ENCODE data around the gene AP1G1.
"Not testable (repeated sequence)": the region's sequence is repeated elsewhere in the genome, so short reads cannot be mapped to it uniquely, and the experiment has no call there.

The AP1G1 gene

DNA sequence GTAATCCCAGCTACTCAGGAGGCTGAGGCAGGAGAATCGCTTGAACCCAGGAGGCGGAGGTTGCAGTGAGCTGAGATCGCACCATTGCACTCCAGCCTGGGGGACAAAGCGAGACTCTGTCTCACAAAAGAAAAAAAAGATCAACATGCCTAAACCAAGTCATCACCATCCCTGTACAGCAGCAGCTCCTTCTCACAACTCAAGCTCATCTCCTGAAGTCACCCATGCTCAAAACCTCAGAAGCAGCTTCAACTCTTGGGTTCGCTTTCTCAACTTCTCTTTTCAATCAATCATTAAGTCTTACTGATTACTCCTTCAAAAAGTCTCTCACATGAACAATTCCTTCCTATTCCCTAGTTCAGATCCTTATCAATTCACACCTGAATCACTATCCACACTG, 115.5 kb downstream of the AP1G1 start:
- no peak for DNase-seq

DNA sequence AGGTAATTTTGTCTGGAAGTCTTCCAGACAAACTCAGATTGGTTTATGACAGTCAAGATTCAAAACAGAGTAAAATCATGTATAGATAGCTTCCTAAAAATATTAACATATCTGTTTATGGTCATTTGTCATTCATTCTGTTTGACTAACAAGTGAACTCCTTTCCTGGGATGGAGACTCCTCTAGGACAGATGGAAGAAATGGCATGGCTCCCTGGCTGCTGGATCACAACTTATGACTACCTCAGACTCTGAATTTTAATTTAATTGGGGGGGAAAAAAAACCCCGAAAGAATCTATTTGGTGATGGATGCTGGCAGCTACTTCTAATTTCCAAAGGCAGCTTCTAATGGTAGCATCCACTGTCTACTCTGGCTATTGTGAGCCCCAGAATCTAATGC, 118.7 kb downstream of the AP1G1 start:
- no peak for DNase-seq

DNA sequence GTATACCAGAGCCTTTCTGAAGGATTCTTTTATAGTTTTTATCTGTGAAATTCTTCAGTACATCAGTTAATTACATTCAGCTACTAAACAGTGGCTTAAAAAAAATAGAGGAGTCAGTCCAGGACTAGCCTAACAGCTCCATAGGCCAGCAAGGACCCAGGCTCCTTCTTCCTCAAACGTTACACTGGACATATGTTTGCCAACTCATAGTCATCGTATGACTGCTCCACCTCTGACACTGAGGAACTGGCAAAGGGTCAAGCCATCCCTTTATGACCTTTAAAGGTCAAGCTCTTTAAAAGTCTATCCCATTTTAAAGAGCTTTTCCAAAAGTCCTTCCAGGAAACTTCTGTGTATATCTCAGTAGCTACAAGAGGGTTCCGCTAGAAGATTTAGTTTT, 120.8 kb downstream of the AP1G1 start:
- no peak for DNase-seq

DNA sequence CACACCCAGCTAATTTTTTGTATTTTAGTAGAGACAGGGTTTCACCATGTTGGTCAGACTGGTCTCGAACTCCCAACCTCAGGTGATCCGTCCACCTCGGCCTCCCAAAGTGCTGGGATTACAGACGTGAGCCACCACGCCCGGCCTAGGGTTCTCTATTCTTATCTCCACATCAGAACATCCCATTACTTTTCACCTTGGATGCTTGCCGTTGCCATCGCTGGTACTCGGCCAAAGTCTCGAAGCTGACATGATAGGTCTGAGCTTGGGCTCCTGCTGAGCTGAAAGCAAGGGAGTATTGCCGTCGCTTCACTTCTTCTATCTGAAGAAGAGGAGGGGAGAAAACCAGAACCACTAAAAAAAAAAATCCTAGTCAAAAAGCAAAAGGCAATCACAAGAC, 124.4 kb downstream of the AP1G1 start:
- not testable (repeated sequence) for DNase-seq

DNA sequence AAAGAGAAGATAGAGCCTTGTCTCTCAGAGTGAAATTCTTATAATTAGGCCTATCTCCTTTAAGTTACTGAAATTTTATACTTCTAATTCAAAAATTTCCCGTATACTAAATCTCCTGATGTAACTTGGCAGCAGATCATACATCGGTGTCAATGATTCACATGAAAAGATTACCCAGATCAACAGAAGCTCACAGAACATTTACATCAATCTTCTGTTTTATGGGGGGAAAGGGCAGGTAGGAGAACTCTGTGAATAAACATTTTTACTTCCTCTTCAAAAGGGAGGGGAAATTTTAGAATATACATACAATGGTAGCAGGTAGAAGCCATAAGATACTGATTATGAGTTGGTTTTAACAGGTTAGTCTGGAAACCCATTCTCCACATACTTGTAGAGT, 127.3 kb downstream of the AP1G1 start:
- DNase-seq, result no peak
